Esophagus muscularis mucosa (tissue), 3 donors: ENCODE results near the gene BAD.

Experiments
- CTCF ChIP-seq, 3 experiments: fragments of 200-600 bp in 2 of 3; fragments of 450-650 bp in 1 of 3; sonication (generic) in 2 of 3; IDR thresholded peaks; one replicate each; pipeline ENCODE4 v1.5.1; 2017 to 2019; ENCODE audit warnings: antibody characterized with exemption in 3 of 3, mild to moderate bottlenecking in 2 of 3, moderate library complexity in 1 of 3
- POLR2A ChIP-seq: fragments of 450-650 bp; IDR thresholded peaks from one replicate; pipeline ENCODE4 v1.6.1; 2017; ENCODE audit warnings: antibody characterized with exemption, moderate library complexity, mild to moderate bottlenecking, low read depth
- POLR2AphosphoS5 ChIP-seq, 2 donors: sonication (generic); formaldehyde crosslinking; IDR thresholded peaks; one replicate each; pipeline ENCODE4 v1.6.1; 2017; ENCODE audit warnings: antibody characterized with exemption in 2 of 2

- TF ChIP-seq CTCF (IDR thresholded peaks at IDR 0.05) (no peak), POLR2AphosphoS5 (IDR thresholded peaks at IDR 0.05) (no peak), POLR2A (no peak)
Observed at GRCh38 chr11:64267207-64267945, 17.1 kb downstream of the BAD start.
